ENCODE measurements around the gene SLC17A7. TPM values are rescaled to one million over a fixed set of nuclear protein-coding genes. Genes with fewer than 3 reads are reported as not detected.

The SLC17A7 gene
- total RNA-seq, 1 experiment from 2014 or later, result 1.8 TPM

GRCh38 chr19:49433240-49433901, 8.0 kb downstream of the SLC17A7 start:
- CTCF ChIA-PET, result no interaction called here
- no peak overlapping the region for H3K27ac ChIP-seq (ENCODE audit: low read depth, low read length)
- peaks cover 10% of the 10 kb centered on the region for H3K27me3 ChIP-seq (ENCODE audit: insufficient read depth, low read length)
- H3K4me1 ChIP-seq (ENCODE audit: control insufficient read depth in 1 of 2, insufficient read depth in 2 of 2, low read length in 2 of 2), result peaks cover 3 to 6% of the 10 kb centered on the region in 2 experiments; a peak in 3 of 4 replicates
- POLR2A ChIA-PET, result no interaction called here
- no peak for DNase-seq (ENCODE audit: low read depth, low spot score)
- H3K9ac ChIP-seq (ENCODE audit: low read length), result no peak overlapping the region
- no peaks in the 10 kb centered on the region for H3K36me3 ChIP-seq (ENCODE audit: control insufficient read depth in 1 of 2, insufficient read depth in 2 of 2, low read length in 2 of 2)
- RAD21 ChIA-PET (ENCODE audit: low non-redundant PET in 1 of 2, low total read pairs in 2 of 2, uncharacterized antibody in 2 of 2, unreplicated experiment in 2 of 2), result no interaction called here
- no peak for TF ChIP-seq CEBPB (IDR thresholded peaks at IDR 0.05; ENCODE audit: low read depth)
- no peaks in the 10 kb centered on the region for H3K9me3 ChIP-seq (ENCODE audit: control insufficient read depth in 1 of 2, insufficient read depth in 1 of 2, low read depth in 1 of 2, low read length in 2 of 2)
- intact Hi-C loops (cut with micrococcal nuclease), result no loop called here
- H3K9me2 ChIP-seq (ENCODE audit: insufficient read depth), result no peaks in the 10 kb centered on the region
- H3K4me3 ChIP-seq (replicated peaks in 1 of 2; ENCODE audit: low read depth in 1 of 2, low read length in 2 of 2), result no peak overlapping the region
- H2AFZ ChIP-seq (ENCODE audit: low read depth, low read length, poor library complexity, severe bottlenecking), result no peak overlapping the region
- H3K4me2 ChIP-seq (ENCODE audit: low read length), result no peak overlapping the region
- ATAC-seq, result no peak
- H3K79me2 ChIP-seq (ENCODE audit: insufficient read depth, low read length), result no peaks in the 10 kb centered on the region
- no TSS peak for BruUV-seq (replicated peaks)
- no peaks in the 10 kb centered on the region for H4K20me1 ChIP-seq (ENCODE audit: insufficient read depth)

DNA sequence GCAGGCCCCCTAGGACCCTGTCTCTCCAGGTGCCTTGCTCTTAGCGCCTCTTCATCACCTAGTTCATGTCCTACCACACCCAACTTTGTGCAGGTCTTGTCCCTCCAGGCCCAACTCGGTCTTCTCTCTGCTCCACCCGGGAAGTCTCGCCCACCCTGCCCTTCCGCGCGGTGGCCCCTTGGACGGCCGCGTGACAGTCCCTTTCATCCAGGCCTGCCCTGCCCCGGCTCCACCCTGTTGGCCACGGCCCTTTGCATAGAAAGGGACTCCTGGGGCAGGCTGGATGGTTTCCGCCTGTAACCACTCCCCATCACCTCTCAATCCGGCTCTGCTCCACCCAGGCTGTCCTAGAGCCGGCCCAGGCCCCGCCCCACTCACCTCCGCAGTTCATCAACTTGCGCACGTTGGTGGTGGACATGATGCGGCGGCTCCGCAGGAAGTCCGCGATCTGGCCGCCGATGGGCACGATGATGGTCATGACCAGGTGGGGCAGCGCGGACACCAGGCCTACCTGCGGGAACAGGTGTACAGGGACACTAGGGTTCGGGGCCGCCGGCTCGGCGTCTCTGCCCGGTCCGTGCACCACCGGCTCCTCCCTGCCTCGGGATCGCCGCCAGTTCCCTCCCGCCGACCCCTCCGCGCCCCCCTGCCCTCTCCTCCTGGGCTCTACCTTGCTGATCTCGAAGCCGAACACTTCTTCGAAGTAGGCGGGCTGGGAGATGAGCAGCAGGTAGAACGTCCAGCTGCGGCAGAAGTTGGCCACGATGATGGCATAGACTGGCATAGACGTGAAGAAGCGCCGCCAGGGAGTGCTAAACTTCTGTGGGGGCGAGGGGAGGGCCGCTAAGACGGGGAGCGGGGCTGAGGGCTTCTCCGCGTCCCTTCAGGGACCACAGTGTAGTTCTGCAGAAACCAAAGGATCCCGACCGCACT, 8.9 kb downstream of the SLC17A7 start:
- Histone ChIP-seq H3K4me2 (ENCODE audit: low read length) (no peak overlapping the region), H3K36me3 (ENCODE audit: control insufficient read depth in 1 of 2, insufficient read depth in 2 of 2, low read length in 2 of 2) (no peaks in the 10 kb centered on the region), H3K4me3 (replicated peaks in 1 of 2; ENCODE audit: low read depth in 1 of 2, low read length in 2 of 2) (no peak overlapping the region), H3K79me2 (ENCODE audit: insufficient read depth, low read length) (no peaks in the 10 kb centered on the region), H3K9ac (ENCODE audit: low read length) (no peak overlapping the region), H4K20me1 (ENCODE audit: insufficient read depth) (no peaks in the 10 kb centered on the region), H3K4me1 (ENCODE audit: control insufficient read depth in 1 of 2, insufficient read depth in 2 of 2, low read length in 2 of 2) (peaks cover 3 to 16% of the 10 kb centered on the region in 2 experiments; a peak in 3 of 4 replicates), H3K9me2 (ENCODE audit: insufficient read depth) (no peaks in the 10 kb centered on the region), H3K27ac (ENCODE audit: low read depth, low read length) (no peak overlapping the region), H3K27me3 (ENCODE audit: insufficient read depth, low read length) (0 out of 2 replicates have a peak, but pooled peaks cover 2% of the 10 kb centered on the region), H3K9me3 (ENCODE audit: control insufficient read depth in 1 of 2, insufficient read depth in 1 of 2, low read depth in 1 of 2, low read length in 2 of 2) (no peaks in the 10 kb centered on the region), H2AFZ (ENCODE audit: low read depth, low read length, poor library complexity, severe bottlenecking) (no peak overlapping the region)
- POLR2A ChIA-PET, result no interaction called here
- BruUV-seq (replicated peaks), result no TSS peak
- no peak for DNase-seq (ENCODE audit: low read depth, low spot score)
- TF ChIP-seq ELF1 (IDR thresholded peaks at IDR 0.05; ENCODE audit: borderline replicate concordance, low read depth) (no peak), CEBPB (IDR thresholded peaks at IDR 0.05; ENCODE audit: low read depth) (no peak)
- TF ChIP-seq, protein P1, sequence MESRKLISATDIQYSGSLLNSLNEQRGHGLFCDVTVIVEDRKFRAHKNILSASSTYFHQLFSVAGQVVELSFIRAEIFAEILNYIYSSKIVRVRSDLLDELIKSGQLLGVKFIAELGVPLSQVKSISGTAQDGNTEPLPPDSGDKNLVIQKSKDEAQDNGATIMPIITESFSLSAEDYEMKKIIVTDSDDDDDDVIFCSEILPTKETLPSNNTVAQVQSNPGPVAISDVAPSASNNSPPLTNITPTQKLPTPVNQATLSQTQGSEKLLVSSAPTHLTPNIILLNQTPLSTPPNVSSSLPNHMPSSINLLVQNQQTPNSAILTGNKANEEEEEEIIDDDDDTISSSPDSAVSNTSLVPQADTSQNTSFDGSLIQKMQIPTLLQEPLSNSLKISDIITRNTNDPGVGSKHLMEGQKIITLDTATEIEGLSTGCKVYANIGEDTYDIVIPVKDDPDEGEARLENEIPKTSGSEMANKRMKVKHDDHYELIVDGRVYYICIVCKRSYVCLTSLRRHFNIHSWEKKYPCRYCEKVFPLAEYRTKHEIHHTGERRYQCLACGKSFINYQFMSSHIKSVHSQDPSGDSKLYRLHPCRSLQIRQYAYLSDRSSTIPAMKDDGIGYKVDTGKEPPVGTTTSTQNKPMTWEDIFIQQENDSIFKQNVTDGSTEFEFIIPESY (IDR thresholded peaks at IDR 0.05; ENCODE audit: extremely low read depth, insufficient replicate concordance, low read length), result no peak
- CTCF ChIA-PET, result no interaction called here
- RAD21 ChIA-PET (ENCODE audit: low non-redundant PET in 1 of 2, low total read pairs in 2 of 2, uncharacterized antibody in 2 of 2, unreplicated experiment in 2 of 2), result interaction anchor here in 1 of 2 experiments (0.6 kb wide), 1 partner anchor 163 kb away, joined by 3 read pairs; no protein-coding TSS in a partner anchor
- intact Hi-C loops (cut with micrococcal nuclease), result no loop called here
- no peak for ATAC-seq
